ENCODE results near the gene CNR1. TPM values are rescaled to one million over a fixed set of nuclear protein-coding genes. Genes with fewer than 3 reads are reported as not detected.

Gene CNR1
- total RNA-seq, 1 experiment from 2014 or later = 0.48 TPM

GRCh38 chr6:88111991-88112390 is 54.2 kb downstream of the CNR1 start:
- Mint-ChIP-seq H3K9me3 (peaks cover 7% of the 10 kb centered on the region; the same call in 1 of the 2 replicates), H3K27ac (no peak overlapping the region), H3K4me3 (no peak overlapping the region), H3K36me3 (no peaks in the 10 kb centered on the region), H3K27me3 (ENCODE audit: low read depth) (no peaks in the 10 kb centered on the region), H3K4me1 (peaks cover 13% of the 10 kb centered on the region)
- POLR2A ChIA-PET = no interaction called here
- CTCF ChIA-PET = no interaction called here
- no peak for DNase-seq (ENCODE audit: low spot score)
- no peak for ATAC-seq
- TF ChIP-seq CREM (CRISPR knock-in tag; IDR thresholded peaks at IDR 0.05) = no peak

GRCh38 chr6:88107241-88107640 is 58.9 kb downstream of the CNR1 start:
- no peak overlapping the region for H3K27ac Mint-ChIP-seq
- no peak for DNase-seq (ENCODE audit: low spot score)
- no peak overlapping the region for H3K4me3 Mint-ChIP-seq
- no peak for TF ChIP-seq ZNF317 (CRISPR knock-in tag; IDR thresholded peaks at IDR 0.05; ENCODE audit: borderline replicate concordance, low read depth)
- no peak for TF ChIP-seq SMAD4 (CRISPR knock-in tag; IDR thresholded peaks at IDR 0.05)
- no peak for TF ChIP-seq JAZF1 (CRISPR knock-in tag; IDR thresholded peaks at IDR 0.05)
- no peak for TF ChIP-seq OVOL2 (CRISPR knock-in tag; IDR thresholded peaks at IDR 0.05; ENCODE audit: borderline replicate concordance)
- TF ChIP-seq ZNF121 (CRISPR knock-in tag; IDR thresholded peaks at IDR 0.05) = no peak
- no peak for TF ChIP-seq SOX15 (CRISPR knock-in tag; IDR thresholded peaks at IDR 0.05)
- no peak for TF ChIP-seq FOXJ3 (CRISPR knock-in tag; IDR thresholded peaks at IDR 0.05; ENCODE audit: borderline replicate concordance)
- no peak for TF ChIP-seq ZNF219 (CRISPR knock-in tag; IDR thresholded peaks at IDR 0.05; ENCODE audit: borderline replicate concordance)
- TF ChIP-seq NR1H2 (CRISPR knock-in tag; IDR thresholded peaks at IDR 0.05) = no peak
- no peak for TF ChIP-seq MLX (CRISPR knock-in tag; IDR thresholded peaks at IDR 0.05)
- no peak for TF ChIP-seq USF1 (CRISPR knock-in tag; IDR thresholded peaks at IDR 0.05)
- peaks cover 6% of the 10 kb centered on the region for H3K4me1 Mint-ChIP-seq
- H3K9me3 Mint-ChIP-seq = 0 out of 2 replicates have a peak, but pooled peaks cover 4% of the 10 kb centered on the region
- ChIA-PET POLR2A (no interaction called here), CTCF (interaction anchor here (1.2 kb wide), 1 partner anchor 177 kb away, joined by 3 read pairs; no protein-coding TSS in a partner anchor)
- no peak for ATAC-seq
- H3K36me3 Mint-ChIP-seq = no peaks in the 10 kb centered on the region
- no peaks in the 10 kb centered on the region for H3K27me3 Mint-ChIP-seq (ENCODE audit: low read depth)

- no peak for DNase-seq (ENCODE audit: low spot score)
- ATAC-seq = no peak
- Mint-ChIP-seq H3K36me3 (no peaks in the 10 kb centered on the region), H3K9me3 (0 out of 2 replicates have a peak, but pooled peaks cover 4% of the 10 kb centered on the region), H3K27ac (no peak overlapping the region), H3K4me1 (peaks cover 6% of the 10 kb centered on the region), H3K27me3 (ENCODE audit: low read depth) (no peaks in the 10 kb centered on the region), H3K4me3 (no peak overlapping the region)
- CTCF ChIA-PET = interaction anchor here (0.6 to 1.2 kb wide), 2 partner anchors 12 to 176 kb away, joined by 3 read pairs; no protein-coding TSS in a partner anchor
- POLR2A ChIA-PET = no interaction called here
- TF ChIP-seq TP53 (CRISPR knock-in tag; IDR thresholded peaks at IDR 0.05) (no peak), TEAD1 (CRISPR knock-in tag; IDR thresholded peaks at IDR 0.05) (no peak), NFATC4 (CRISPR knock-in tag; IDR thresholded peaks at IDR 0.05) (no peak), ZNF263 (CRISPR knock-in tag; IDR thresholded peaks at IDR 0.05; ENCODE audit: low read depth) (no peak), ZSCAN18 (CRISPR knock-in tag; IDR thresholded peaks at IDR 0.05) (no peak), CTCF (IDR thresholded peaks at IDR 0.05) (no peak), ZNF219 (CRISPR knock-in tag; IDR thresholded peaks at IDR 0.05; ENCODE audit: borderline replicate concordance) (no peak), MAX (CRISPR knock-in tag; IDR thresholded peaks at IDR 0.05) (no peak), NR3C1 (CRISPR knock-in tag; conservative IDR thresholded peaks at IDR 0.05; ENCODE audit: low read depth) (no peak), JAZF1 (CRISPR knock-in tag; IDR thresholded peaks at IDR 0.05) (no peak), ZNF281 (CRISPR knock-in tag; IDR thresholded peaks at IDR 0.05) (no peak), ATF6 (CRISPR knock-in tag; IDR thresholded peaks at IDR 0.05) (no peak)
These were observed 60.3 kb downstream of the CNR1 start for GRCh38 chr6:88105741-88106340.

Measured in WTC11 (cell line).